HFFc6 (cell line): Measurements from ENCODE around the gene PRKG1. TPM values are rescaled to one million over a fixed set of nuclear protein-coding genes. Genes with fewer than 3 reads are reported as not detected.

Experiments used
- DNase-seq: peaks from one replicate; pipeline ENCODE4 v3.0.0-alpha.2; 2018
- H3K27ac Mint-ChIP-seq: 2 replicates; pipeline ENCODE4 v1.8.0; 2020; ENCODE audit warnings: mild to moderate bottlenecking, mixed read lengths
- H3K27me3 Mint-ChIP-seq: 2 replicates; pipeline ENCODE4 v1.8.0; 2021; ENCODE audit warnings: mild to moderate bottlenecking, moderate library complexity, mixed read lengths; ENCODE audit not compliant: insufficient read depth
- H3K36me3 Mint-ChIP-seq: 2 replicates; pipeline ENCODE4 v1.8.0; 2021; ENCODE audit warnings: low read depth, mixed read lengths
- H3K4me1 Mint-ChIP-seq: 2 replicates; pipeline ENCODE4 v1.8.0; 2020; ENCODE audit warnings: low read depth, mixed read lengths
- H3K4me3 Mint-ChIP-seq: 2 replicates; pipeline ENCODE4 v1.8.0; 2020; ENCODE audit warnings: mild to moderate bottlenecking, moderate library complexity, mixed read lengths
- H3K9me3 Mint-ChIP-seq: 2 replicates; pipeline ENCODE4 v1.8.0; 2020; ENCODE audit warnings: mild to moderate bottlenecking, mixed read lengths
- CTCF ChIP-seq: fragments of 200-600 bp; sonication (generic); IDR thresholded peaks from 2 replicates; pipeline ENCODE4 v1.5.0; 2021; ENCODE audit warnings: antibody characterized with exemption, mild to moderate bottlenecking
- total RNA-seq, 6 experiments: library from RNA; stranded (reverse); fragmentation: NEBNext Ultra II Directional; extraction: Animal tissue kit (Norgen Biotek cat#: 25700); gene quantifications; 2 replicates in 1 of 6; 3 replicates in 5 of 6; pipeline ENCODE4 v1.2.3, GENCODE V29; 2021

PRKG1 gene
- total RNA-seq, 6 experiments from 2014 or later: 9.3 to 10.1 (median 9.8) TPM

- H3K27ac Mint-ChIP-seq: no peak overlapping the region
- DNase-seq: no peak
- no peaks in the 10 kb centered on the region for H3K4me1 Mint-ChIP-seq
- H3K36me3 Mint-ChIP-seq: no peaks in the 10 kb centered on the region
- H3K27me3 Mint-ChIP-seq: no peaks in the 10 kb centered on the region
- H3K9me3 Mint-ChIP-seq: no peaks in the 10 kb centered on the region
- no peak overlapping the region for H3K4me3 Mint-ChIP-seq
- no peak for TF ChIP-seq CTCF
Observed at GRCh38 chr10:51926337-51926736, 852.0 kb downstream of the PRKG1 start.

DNA sequence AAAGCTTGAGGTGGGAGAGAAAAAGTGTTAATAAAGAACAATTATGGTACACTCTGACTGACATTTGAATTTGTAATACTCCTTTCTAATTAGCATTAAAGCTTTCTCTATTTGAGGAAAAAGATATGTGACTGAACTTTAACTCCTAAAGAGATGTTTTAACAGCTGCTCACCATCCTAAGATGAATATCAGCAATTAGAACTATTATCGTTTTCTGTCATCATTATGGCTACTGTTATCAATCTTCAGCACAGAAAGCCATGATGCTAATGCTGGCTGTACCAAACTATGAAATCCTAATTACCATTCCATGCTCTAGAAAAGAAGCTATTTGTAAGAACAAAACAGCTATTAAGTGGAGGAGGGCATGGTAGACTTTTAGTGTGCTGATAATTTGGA, 853.9 kb downstream of the PRKG1 start:
- Mint-ChIP-seq H3K27me3 (no peaks in the 10 kb centered on the region), H3K36me3 (no peaks in the 10 kb centered on the region), H3K4me1 (no peaks in the 10 kb centered on the region), H3K9me3 (no peaks in the 10 kb centered on the region), H3K4me3 (no peak overlapping the region), H3K27ac (no peak overlapping the region)
- no peak for DNase-seq
- no peak for TF ChIP-seq CTCF

DNA sequence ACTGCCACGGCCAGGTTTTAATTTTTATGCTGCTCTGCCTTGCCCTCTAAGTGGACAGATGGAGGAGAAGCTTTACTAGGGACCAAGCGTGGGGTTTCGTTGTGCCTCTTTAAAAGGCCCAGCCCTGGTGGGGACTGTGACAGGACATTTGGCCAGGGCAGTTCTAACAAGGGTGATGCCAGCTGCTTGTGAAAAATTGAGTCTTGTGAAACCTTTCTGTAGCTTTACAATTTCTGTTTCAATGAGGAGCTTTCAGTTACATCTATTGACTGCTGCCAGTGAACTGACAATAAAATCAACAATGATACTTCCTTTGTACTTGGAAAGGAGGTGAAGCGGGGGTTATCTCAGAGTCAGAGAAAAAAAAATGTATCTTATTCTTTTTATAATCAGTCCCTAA, 858.2 kb downstream of the PRKG1 start:
- Mint-ChIP-seq H3K36me3 (no peaks in the 10 kb centered on the region), H3K4me3 (no peak overlapping the region), H3K9me3 (no peaks in the 10 kb centered on the region), H3K27me3 (no peaks in the 10 kb centered on the region), H3K4me1 (peaks cover 11% of the 10 kb centered on the region), H3K27ac (no peak overlapping the region)
- no peak for TF ChIP-seq CTCF
- DNase-seq: no peak

DNA sequence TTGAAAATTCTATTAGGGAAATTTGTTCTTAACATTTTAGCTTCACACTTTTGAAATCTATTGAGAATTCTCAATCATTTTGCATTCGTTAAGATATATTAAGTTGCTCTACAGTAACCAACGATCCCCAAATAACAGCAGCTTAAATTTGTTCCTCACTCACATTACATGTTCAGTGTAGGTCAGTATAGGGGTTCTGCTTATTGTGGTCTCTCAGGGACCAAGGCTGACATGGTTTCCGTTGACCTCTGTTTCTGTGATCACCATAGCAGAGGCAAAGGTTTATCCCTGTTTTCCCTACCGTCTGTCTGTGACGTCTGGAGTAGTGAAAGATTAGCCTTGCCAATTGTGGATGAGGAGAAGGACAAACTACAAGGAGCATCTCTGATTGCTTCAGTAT, 860.1 kb downstream of the PRKG1 start:
- H3K27ac Mint-ChIP-seq: no peak overlapping the region
- H3K4me3 Mint-ChIP-seq: no peak overlapping the region
- TF ChIP-seq CTCF: no peak
- peaks cover 17% of the 10 kb centered on the region for H3K4me1 Mint-ChIP-seq
- H3K9me3 Mint-ChIP-seq: no peaks in the 10 kb centered on the region
- H3K36me3 Mint-ChIP-seq: no peaks in the 10 kb centered on the region
- H3K27me3 Mint-ChIP-seq: no peaks in the 10 kb centered on the region
- no peak for DNase-seq

DNA sequence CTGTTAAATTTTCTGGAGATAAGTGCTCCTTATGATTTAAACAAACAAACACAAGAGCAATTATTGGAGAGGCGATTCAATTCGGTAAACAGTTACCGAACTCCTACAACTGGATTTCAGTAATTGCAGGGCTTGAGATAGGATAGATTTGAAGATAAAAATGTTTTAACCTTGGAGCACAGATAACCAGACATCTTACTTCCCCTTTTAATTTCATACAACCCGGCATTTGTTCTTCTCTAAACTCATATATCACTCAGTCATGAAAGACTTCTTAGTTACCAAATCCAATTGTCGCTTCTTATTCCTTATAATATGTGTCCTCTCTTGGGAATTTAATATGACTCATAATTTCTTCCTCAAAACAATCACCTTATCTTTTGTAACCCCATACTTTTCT, 861.1 kb downstream of the PRKG1 start:
- H3K36me3 Mint-ChIP-seq: no peaks in the 10 kb centered on the region
- H3K4me3 Mint-ChIP-seq: no peak overlapping the region
- no peak overlapping the region for H3K27ac Mint-ChIP-seq
- H3K27me3 Mint-ChIP-seq: no peaks in the 10 kb centered on the region
- no peak for DNase-seq
- no peak for TF ChIP-seq CTCF
- peaks cover 17% of the 10 kb centered on the region for H3K4me1 Mint-ChIP-seq
- no peaks in the 10 kb centered on the region for H3K9me3 Mint-ChIP-seq
